K562 (cell line): Measurements from ENCODE around the gene RETREG1.

ENCODE experiments used
- CTCF ChIP-seq, 3 experiments: IDR thresholded peaks in 2 of 3; conservative IDR thresholded peaks in 1 of 3; 2 replicates each; pipeline ENCODE4 v1.5.1; 2011 to 2012; ENCODE audit warnings: low read length in 3 of 3, mild to moderate bottlenecking in 3 of 3, control low read depth in 2 of 3, improper control_type of control experiment in 1 of 3, inconsistent platforms in 1 of 3, low read depth in 1 of 3, mixed read lengths in 1 of 3, moderate library complexity in 1 of 3; ENCODE audit not compliant: insufficient read depth in 2 of 3
- HMGN3 ChIP-seq: IDR thresholded peaks from 2 replicates; pipeline ENCODE4 v1.6.1; 2011; ENCODE audit warnings: borderline replicate concordance, low read depth, mild to moderate bottlenecking, mixed read lengths, low read length; ENCODE audit not compliant: insufficient read length; ENCODE audit errors: extremely low read depth
- NFATC3 ChIP-seq: fragments of 450-650 bp; IDR thresholded peaks from 2 replicates; pipeline ENCODE4 v1.6.1; 2017; ENCODE audit warnings: mild to moderate bottlenecking
- TCF7 ChIP-seq: sonication (generic); IDR thresholded peaks from 2 replicates; pipeline ENCODE4 v1.6.1; 2016; ENCODE audit warnings: antibody characterized with exemption, borderline replicate concordance
- ZNF561 ChIP-seq: fragments of 450-650 bp; formaldehyde crosslinking; conservative IDR thresholded peaks from 2 replicates; pipeline ENCODE4 v1.4.0; 2020; ENCODE audit warnings: mild to moderate bottlenecking, moderate library complexity
- TF ChIP-seq, protein P1 (sequence below): sonication (generic); formaldehyde crosslinking; IDR thresholded peaks from 2 replicates; pipeline ENCODE4 v1.8.0; 2022; ENCODE audit warnings: mild to moderate bottlenecking, missing genetic modification reagents
- TF ChIP-seq, protein P2 (sequence below): fragments of 250-450 bp; sonication (Bioruptor Pico); IDR thresholded peaks from 2 replicates; pipeline ENCODE4 v1.8.0; 2021; ENCODE audit warnings: moderate library complexity, mild to moderate bottlenecking, inconsistent platforms

DNA sequence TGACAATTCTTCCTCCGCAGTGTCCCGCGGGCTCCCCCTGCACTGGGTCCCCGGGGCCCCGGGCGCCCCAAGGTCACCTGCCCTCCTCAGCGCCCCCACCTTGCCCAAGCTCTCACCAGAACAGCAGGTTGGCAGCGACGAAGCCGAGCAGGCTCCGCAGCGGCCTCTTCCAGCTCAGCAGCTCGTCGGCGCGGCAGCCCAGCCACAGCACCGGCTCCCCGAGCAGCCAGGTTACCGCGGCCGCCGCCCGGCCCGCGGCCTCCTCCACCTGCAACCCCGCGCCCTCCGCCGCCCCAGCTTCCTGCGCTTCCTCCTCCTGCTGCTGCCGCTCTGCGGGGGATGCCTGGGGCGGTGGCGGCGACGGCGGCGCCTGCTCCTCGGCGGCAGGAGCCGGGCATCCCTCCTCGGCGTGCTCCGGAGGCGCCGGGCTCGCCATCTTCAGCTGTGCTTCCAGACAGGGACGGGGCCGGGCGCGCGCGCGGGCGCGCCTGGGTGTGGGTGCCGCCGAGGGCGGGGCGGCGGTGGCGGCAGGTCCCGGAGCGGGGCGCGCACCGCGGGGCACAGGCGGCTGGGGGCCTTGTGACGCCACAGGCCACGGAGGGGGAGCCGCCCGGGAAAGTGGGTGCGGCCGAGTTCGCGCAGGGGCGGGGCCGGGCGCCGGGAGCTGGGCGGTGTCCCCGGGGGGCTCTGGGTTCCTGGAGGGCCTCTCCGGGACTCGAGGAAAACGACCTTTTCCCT, at the start of gene RETREG1:
- TF ChIP-seq CTCF (IDR thresholded peaks at IDR 0.05 in 2 of 3, conservative IDR thresholded peaks at IDR 0.05 in 1 of 3; ENCODE audit: insufficient read depth in 2 of 3, low read depth in 1 of 3, low read length in 3 of 3) (no peak), NFATC3 (no peak), HMGN3 (no peak), TCF7 (no peak), ZNF561 (CRISPR knock-in tag) (no peak)
- TF ChIP-seq, protein P1, sequence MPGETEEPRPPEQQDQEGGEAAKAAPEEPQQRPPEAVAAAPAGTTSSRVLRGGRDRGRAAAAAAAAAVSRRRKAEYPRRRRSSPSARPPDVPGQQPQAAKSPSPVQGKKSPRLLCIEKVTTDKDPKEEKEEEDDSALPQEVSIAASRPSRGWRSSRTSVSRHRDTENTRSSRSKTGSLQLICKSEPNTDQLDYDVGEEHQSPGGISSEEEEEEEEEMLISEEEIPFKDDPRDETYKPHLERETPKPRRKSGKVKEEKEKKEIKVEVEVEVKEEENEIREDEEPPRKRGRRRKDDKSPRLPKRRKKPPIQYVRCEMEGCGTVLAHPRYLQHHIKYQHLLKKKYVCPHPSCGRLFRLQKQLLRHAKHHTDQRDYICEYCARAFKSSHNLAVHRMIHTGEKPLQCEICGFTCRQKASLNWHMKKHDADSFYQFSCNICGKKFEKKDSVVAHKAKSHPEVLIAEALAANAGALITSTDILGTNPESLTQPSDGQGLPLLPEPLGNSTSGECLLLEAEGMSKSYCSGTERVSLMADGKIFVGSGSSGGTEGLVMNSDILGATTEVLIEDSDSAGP: no peak
- TF ChIP-seq, protein P2, sequence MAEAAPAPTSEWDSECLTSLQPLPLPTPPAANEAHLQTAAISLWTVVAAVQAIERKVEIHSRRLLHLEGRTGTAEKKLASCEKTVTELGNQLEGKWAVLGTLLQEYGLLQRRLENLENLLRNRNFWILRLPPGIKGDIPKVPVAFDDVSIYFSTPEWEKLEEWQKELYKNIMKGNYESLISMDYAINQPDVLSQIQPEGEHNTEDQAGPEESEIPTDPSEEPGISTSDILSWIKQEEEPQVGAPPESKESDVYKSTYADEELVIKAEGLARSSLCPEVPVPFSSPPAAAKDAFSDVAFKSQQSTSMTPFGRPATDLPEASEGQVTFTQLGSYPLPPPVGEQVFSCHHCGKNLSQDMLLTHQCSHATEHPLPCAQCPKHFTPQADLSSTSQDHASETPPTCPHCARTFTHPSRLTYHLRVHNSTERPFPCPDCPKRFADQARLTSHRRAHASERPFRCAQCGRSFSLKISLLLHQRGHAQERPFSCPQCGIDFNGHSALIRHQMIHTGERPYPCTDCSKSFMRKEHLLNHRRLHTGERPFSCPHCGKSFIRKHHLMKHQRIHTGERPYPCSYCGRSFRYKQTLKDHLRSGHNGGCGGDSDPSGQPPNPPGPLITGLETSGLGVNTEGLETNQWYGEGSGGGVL: no peak
